DOHH2 (cell line): ENCODE results near the gene PPP4R1.

ENCODE experiments used
- EZH2phosphoT487 ChIP-seq: fragments of 200-600 bp; sonication (generic); IDR thresholded peaks from 2 replicates; pipeline ENCODE4 v1.6.1; 2017; ENCODE audit warnings: borderline replicate concordance, mild to moderate bottlenecking, antibody characterized with exemption, low read length, moderate library complexity, mixed read lengths
- TF ChIP-seq, protein P1 (sequence below): fragments of 200-600 bp; sonication (generic); IDR thresholded peaks from one replicate; pipeline ENCODE4 v1.5.1; 2014; ENCODE audit warnings: antibody characterized with exemption, mild to moderate bottlenecking, low read depth, low read length; ENCODE audit not compliant: poor library complexity, severe bottlenecking

DNA sequence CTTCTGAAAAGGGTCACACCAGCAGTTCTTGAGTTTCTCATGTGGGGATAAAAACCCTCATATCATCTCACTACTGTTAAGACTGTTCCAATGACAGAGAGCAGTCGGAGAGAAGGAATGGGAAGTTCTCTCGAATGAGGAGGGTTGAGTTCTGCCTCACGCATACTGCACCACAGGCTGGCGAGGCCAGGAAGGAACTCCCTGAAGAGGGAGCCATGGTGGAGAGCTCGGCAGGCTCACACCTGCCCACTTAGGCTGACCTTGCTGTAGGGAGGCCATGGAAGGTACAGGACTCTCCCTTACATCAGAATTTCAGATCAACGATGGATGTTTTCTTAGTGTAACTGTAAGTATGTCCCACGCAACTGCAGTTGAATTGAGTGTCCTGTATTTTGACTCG lies 74.4 kb downstream of the PPP4R1 start:
- TF ChIP-seq, protein P1, sequence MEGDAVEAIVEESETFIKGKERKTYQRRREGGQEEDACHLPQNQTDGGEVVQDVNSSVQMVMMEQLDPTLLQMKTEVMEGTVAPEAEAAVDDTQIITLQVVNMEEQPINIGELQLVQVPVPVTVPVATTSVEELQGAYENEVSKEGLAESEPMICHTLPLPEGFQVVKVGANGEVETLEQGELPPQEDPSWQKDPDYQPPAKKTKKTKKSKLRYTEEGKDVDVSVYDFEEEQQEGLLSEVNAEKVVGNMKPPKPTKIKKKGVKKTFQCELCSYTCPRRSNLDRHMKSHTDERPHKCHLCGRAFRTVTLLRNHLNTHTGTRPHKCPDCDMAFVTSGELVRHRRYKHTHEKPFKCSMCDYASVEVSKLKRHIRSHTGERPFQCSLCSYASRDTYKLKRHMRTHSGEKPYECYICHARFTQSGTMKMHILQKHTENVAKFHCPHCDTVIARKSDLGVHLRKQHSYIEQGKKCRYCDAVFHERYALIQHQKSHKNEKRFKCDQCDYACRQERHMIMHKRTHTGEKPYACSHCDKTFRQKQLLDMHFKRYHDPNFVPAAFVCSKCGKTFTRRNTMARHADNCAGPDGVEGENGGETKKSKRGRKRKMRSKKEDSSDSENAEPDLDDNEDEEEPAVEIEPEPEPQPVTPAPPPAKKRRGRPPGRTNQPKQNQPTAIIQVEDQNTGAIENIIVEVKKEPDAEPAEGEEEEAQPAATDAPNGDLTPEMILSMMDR = no peak
- TF ChIP-seq EZH2phosphoT487 = no peak
